ENCODE results near the gene ZFP69. TPM values are rescaled to one million over a fixed set of nuclear protein-coding genes. Genes with fewer than 3 reads are reported as not detected.
A peak's percentile ranks its signal among the peaks of the same experiment; 100 is the strongest.

Gene ZFP69
- total and polyA plus RNA-seq, 2 experiments from 2014 or later, result 1.3 to 2.3 TPM

- WGBS (ENCODE audit: low lambda C conversion rate, missing lambda C conversion rate), result 92% methylated on average over 5 of the region's 5 CpGs
- H3K4me1 ChIP-seq (ENCODE audit: insufficient read depth), result no peaks in the 10 kb centered on the region
- H3K27ac ChIP-seq, result no peak overlapping the region
- H3K27me3 ChIP-seq, result no peaks in the 10 kb centered on the region
- no peaks in the 10 kb centered on the region for H3K9me2 ChIP-seq (replicated peaks; ENCODE audit: insufficient read depth)
- H4K20me1 ChIP-seq (ENCODE audit: insufficient read depth, poor library complexity, severe bottlenecking), result no peaks in the 10 kb centered on the region
- no peak overlapping the region for H3K4me2 ChIP-seq
- H2AFZ ChIP-seq, result no peak overlapping the region
- H3K36me3 ChIP-seq (replicated peaks; ENCODE audit: insufficient read depth, low read depth), result no peaks in the 10 kb centered on the region
- no peak overlapping the region for H3K4me3 ChIP-seq
- no peak for DNase-seq (ENCODE audit: low spot score)
- TF ChIP-seq EZH2 (IDR thresholded peaks at IDR 0.05; ENCODE audit: borderline replicate concordance), result no peak
- TF ChIP-seq CTCF (IDR thresholded peaks at IDR 0.05; ENCODE audit: poor library complexity), result no peak
- TF ChIP-seq EZH2phosphoT487 (IDR thresholded peaks at IDR 0.05; ENCODE audit: low read depth, severe bottlenecking, unreplicated experiment), result no peak
- H3K9me3 ChIP-seq (ENCODE audit: low read depth), result no peaks in the 10 kb centered on the region
- H3K79me2 ChIP-seq, result no peaks in the 10 kb centered on the region
These were observed 41.6 kb upstream of the ZFP69 start for GRCh38 chr1:40435471-40435870.

GRCh38 chr1:40435876-40436275 lies 41.2 kb upstream of the ZFP69 start:
- no peaks in the 10 kb centered on the region for H3K9me2 ChIP-seq (replicated peaks; ENCODE audit: insufficient read depth)
- no peak overlapping the region for H3K4me3 ChIP-seq
- no peak for DNase-seq (ENCODE audit: low spot score)
- H4K20me1 ChIP-seq (ENCODE audit: insufficient read depth, poor library complexity, severe bottlenecking), result no peaks in the 10 kb centered on the region
- H2AFZ ChIP-seq, result no peak overlapping the region
- H3K4me2 ChIP-seq, result no peak overlapping the region
- no peaks in the 10 kb centered on the region for H3K79me2 ChIP-seq
- no peaks in the 10 kb centered on the region for H3K9me3 ChIP-seq (ENCODE audit: low read depth)
- H3K4me1 ChIP-seq (ENCODE audit: insufficient read depth), result no peaks in the 10 kb centered on the region
- no peak for TF ChIP-seq EZH2phosphoT487 (IDR thresholded peaks at IDR 0.05; ENCODE audit: low read depth, severe bottlenecking, unreplicated experiment)
- no peak for TF ChIP-seq CTCF (IDR thresholded peaks at IDR 0.05; ENCODE audit: poor library complexity)
- TF ChIP-seq EZH2 (IDR thresholded peaks at IDR 0.05; ENCODE audit: borderline replicate concordance), result no peak
- WGBS (ENCODE audit: low lambda C conversion rate, missing lambda C conversion rate), result 88% methylated on average over 4 of the region's 4 CpGs
- no peaks in the 10 kb centered on the region for H3K27me3 ChIP-seq
- no peaks in the 10 kb centered on the region for H3K36me3 ChIP-seq (replicated peaks; ENCODE audit: insufficient read depth, low read depth)
- no peak overlapping the region for H3K27ac ChIP-seq

- 74% methylated on average over 3 of the region's 3 CpGs for WGBS (ENCODE audit: low lambda C conversion rate, missing lambda C conversion rate)
- Histone ChIP-seq H3K27me3 (no peaks in the 10 kb centered on the region), H3K4me1 (ENCODE audit: insufficient read depth) (no peaks in the 10 kb centered on the region), H3K27ac (no peak overlapping the region), H2AFZ (no peak overlapping the region), H3K79me2 (no peaks in the 10 kb centered on the region), H4K20me1 (ENCODE audit: insufficient read depth, poor library complexity, severe bottlenecking) (no peaks in the 10 kb centered on the region), H3K9me3 (ENCODE audit: low read depth) (no peaks in the 10 kb centered on the region), H3K9me2 (replicated peaks; ENCODE audit: insufficient read depth) (no peaks in the 10 kb centered on the region), H3K36me3 (replicated peaks; ENCODE audit: insufficient read depth, low read depth) (no peaks in the 10 kb centered on the region), H3K4me3 (no peak overlapping the region), H3K4me2 (no peak overlapping the region)
- DNase-seq (ENCODE audit: low spot score), result peak; percentile 40
- no peak for TF ChIP-seq EZH2 (IDR thresholded peaks at IDR 0.05; ENCODE audit: borderline replicate concordance)
- TF ChIP-seq CTCF (IDR thresholded peaks at IDR 0.05; ENCODE audit: poor library complexity), result peak; percentile 63
These were observed 38.6 kb upstream of the ZFP69 start for GRCh38 chr1:40438391-40439015.
